Measurements from ENCODE around the gene MTCL1.

Gene MTCL1

GRCh38 chr18:8705238-8705960 lies at the start of gene MTCL1:
TSS of gene MTCL1 (plus strand) at chr18:8705556. CDS start at chr18:8705661, 105 bp downstream.
- no peak for TF ChIP-seq CTCF (IDR thresholded peaks at IDR 0.05; ENCODE audit: low read depth, low read length)
- DNase-seq (ENCODE audit: low read depth in 2 of 2) = peak; percentile 61 to 67
- H3K4me3 ChIP-seq (replicated peaks in 1 of 2; ENCODE audit: low read depth in 2 of 2, low read length in 2 of 2) = peak within 1 kb of the TSS; percentile 71 to 72

- DNase-seq (ENCODE audit: low read depth in 2 of 2) = peak; percentile 9 to 12
- TF ChIP-seq CTCF (IDR thresholded peaks at IDR 0.05; ENCODE audit: low read depth, low read length) = no peak
- H3K4me3 ChIP-seq (replicated peaks in 1 of 2; ENCODE audit: low read depth in 2 of 2, low read length in 2 of 2) = no peak overlapping the region
Measured at GRCh38 chr18:8656232-8656631, 49.1 kb upstream of the MTCL1 start.

GRCh38 chr18:8657050-8657820 lies 48.1 kb upstream of the MTCL1 start:
- H3K4me3 ChIP-seq (replicated peaks in 1 of 2; ENCODE audit: low read depth in 2 of 2, low read length in 2 of 2) = no peak overlapping the region
- DNase-seq (ENCODE audit: low read depth in 2 of 2) = no peak
- no peak for TF ChIP-seq CTCF (IDR thresholded peaks at IDR 0.05; ENCODE audit: low read depth, low read length)

- TF ChIP-seq CTCF (IDR thresholded peaks at IDR 0.05; ENCODE audit: low read depth, low read length) = no peak
- peak; percentile 36 to 67 for DNase-seq (ENCODE audit: low read depth in 2 of 2)
- no peak overlapping the region for H3K4me3 ChIP-seq (replicated peaks in 1 of 2; ENCODE audit: low read depth in 2 of 2, low read length in 2 of 2)
Measured at GRCh38 chr18:8657873-8658470, 47.4 kb upstream of the MTCL1 start.

- no peak for DNase-seq (ENCODE audit: low read depth in 2 of 2)
Measured at GRCh38 chr18:8658858-8659485, 46.4 kb upstream of the MTCL1 start.

More at GRCh38 chr18:8658858-8659485, 46.4 kb upstream of the MTCL1 start:
- H3K4me3 ChIP-seq (replicated peaks in 1 of 2; ENCODE audit: low read depth in 2 of 2, low read length in 2 of 2) = no peak overlapping the region
- TF ChIP-seq CTCF (IDR thresholded peaks at IDR 0.05; ENCODE audit: low read depth, low read length) = no peak

Measured in cardiac fibroblast (primary cell).